Left lobe of liver (tissue), 2 donors: Measurements from ENCODE around the gene TMEM132E. TPM values are rescaled to one million over a fixed set of nuclear protein-coding genes. Genes with fewer than 3 reads are reported as not detected.

Experiments used
- ATAC-seq: fragments of 200-7000 bp; cut with Tn5 transposase; one replicate; pipeline ENCODE4 v1.9.1; 2020; ENCODE audit warnings: mild to moderate bottlenecking, moderate library complexity
- DNase-seq: peaks from one replicate; pipeline ENCODE4 v3.0.0-alpha.2; 2020; ENCODE audit warnings: low spot score
- total RNA-seq: library from RNA; stranded (reverse); gene quantifications from one replicate; pipeline ENCODE4 v1.2.1, GENCODE V29; 2021
- donor health status: DM: no; HTN: no; CAD: no; lungs with moderate emphysema.
- donor health status: DM: no; HTN: yes; CAD: no.

TMEM132E gene
- total RNA-seq, 1 donor from 2014 or later = 0.65 TPM

DNA sequence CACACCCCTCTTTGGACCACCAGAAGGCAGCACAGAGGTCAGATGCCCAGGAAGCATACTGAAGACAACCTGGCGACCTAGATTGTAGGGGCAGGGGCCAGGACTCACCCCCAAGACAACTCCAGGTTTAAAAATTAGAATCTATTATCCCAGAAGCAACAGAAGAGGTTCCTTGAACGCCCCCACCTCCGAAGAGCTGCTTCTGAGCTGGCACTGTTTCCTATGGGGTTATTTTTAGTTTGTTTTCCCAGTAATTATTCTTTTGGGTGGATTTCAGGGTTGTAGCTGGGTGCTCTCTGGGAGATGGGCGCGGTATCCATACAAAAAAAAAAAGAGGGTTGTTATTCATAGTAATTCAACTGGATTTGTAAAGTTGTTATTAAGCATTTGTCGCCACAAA, 10.4 kb upstream of the TMEM132E start:
- ATAC-seq (no peak), DNase-seq (no peak)

- ATAC-seq (no peak), DNase-seq (no peak)
These were observed 9.8 kb upstream of the TMEM132E start for GRCh38 chr17:34569591-34569990.

DNA sequence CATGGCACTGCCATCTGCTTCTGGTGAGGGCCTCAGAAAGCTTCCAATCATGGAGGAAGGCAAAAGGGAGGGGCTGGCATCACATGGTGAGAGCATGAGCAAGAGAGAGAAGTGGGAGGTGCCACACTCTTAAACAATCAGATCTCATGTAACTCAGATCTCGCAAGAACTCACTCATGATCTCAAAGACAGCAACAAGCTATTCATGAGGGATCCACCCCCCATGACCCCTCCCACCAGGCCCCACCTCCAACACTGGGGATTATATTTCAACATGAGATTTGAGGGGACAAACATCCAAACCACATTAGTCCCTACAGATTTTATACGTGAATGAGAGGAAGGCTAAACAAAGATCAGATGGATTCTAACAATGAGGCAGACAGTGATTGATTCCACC, 8.9 kb upstream of the TMEM132E start:
- ATAC-seq (no peak), DNase-seq (no peak)

DNA sequence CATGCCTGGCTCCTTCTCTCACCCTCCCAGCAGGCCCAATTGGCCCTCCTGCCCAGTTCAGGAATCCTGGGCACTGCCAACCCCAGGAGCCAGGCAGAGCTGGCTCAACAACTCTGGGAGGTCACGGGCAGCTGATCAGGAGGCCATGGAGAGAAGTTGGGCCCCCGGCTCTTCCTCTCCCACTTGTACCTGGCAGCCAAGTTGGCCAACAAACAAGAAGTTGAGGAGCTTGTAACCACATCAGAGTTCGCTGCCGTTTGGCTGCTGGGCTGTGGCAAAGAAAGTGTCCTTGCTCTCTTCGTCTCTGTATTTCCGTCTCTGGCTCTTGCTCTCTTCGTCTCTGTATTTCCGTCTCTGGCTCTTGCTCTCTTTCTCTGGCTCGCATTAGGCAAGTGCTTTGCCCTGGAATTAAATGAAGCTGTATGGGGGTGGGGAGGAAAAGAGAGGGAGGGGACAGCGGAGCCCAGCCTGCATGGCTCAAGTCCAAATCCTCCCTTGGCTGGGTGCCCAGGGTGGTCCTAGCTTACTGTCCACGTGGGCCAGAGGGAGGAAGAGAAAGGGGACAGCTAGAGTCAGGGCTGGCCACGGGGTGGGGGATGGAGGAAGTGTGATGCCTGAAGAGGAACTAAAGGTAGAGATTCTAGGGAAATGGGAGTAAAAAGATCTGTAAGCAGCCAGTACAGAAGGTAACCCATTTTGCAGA, 7.8 kb upstream of the TMEM132E start:
- peak; percentile 57 for DNase-seq
- peak; percentile 34 for ATAC-seq

DNA sequence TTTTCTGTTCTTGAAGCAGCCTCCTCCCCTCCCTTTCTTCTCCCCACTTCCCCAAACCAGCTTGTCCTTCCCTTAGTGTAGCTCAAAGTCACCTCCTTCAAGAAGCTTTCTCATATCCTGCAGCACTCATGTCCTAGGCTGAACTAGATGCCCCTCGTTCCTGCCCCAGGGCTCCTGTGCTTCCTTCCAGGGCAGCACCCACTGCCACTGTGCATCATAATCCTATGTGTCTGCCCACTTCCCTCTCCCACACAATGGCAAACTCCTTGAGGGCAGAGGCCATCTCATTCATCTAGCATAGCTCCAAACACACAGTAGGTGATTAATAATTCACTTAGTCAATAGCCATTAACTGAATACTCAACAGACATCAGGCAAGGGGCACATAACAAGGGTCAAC, 6.9 kb upstream of the TMEM132E start:
- DNase-seq (no peak), ATAC-seq (no peak)

GRCh38 chr17:34575182-34575581, 4.2 kb upstream of the TMEM132E start:
- ATAC-seq = no peak

GRCh38 chr17:34578016-34578415, 1.4 kb upstream of the TMEM132E start:
- no peak for ATAC-seq
- no peak for DNase-seq

More at GRCh38 chr17:34575182-34575581, 4.2 kb upstream of the TMEM132E start:
- no peak for DNase-seq

DNA sequence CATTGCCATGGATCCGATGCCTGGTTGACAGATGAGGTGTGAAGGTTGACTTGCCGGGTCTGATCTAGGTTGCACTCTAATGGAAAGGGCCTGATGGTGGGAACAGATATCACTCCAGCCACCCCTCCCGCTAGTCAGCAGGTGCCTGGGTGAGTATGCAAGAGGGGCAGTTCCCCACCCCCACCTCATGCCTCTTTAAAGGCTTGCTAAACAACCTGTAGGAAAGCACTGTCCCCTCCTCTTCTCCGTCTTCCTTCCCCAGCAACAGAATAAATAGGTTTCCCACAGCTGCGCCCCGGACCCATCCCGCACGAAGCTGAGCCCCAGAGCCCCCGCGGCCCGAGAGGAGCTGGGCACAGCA, 746 bp upstream of the TMEM132E start:
- DNase-seq (no peak), ATAC-seq (no peak)

DNA sequence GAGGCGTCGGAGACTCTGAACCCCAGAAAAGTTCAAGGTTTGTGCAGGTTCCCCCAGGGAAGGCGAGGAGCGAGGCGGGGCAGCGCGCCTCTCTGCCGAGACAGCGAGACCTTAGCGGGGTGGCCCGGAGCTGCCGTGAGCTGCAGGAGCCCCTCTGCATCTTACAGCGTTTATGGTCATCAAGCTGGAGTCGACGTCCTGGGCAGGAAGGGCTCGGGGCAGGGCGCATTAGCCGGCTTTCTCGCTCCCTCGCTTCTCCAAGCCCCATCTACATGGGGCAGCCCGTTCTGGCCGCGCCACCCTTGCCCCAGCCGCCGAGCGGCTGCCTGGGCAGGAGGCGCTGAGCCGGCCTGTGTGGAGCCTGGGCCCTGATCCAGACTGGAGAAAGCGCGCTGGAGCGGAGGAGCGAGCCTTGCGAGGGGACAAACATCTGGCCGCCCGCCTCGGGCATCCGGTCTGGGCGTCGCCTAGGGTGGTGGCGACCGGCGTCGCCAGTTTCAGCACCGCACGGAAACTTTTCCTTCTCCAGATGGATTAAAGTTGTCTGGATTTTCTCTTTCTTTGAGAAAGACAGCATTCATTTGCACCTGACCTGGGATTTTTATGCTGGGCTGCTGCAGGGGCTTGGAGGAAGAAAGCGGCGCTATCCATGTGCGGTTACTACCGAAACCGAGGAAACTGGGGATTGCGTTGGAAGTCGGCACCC, 750 bp downstream of the TMEM132E start:
- ATAC-seq (peak; percentile 49), DNase-seq (peak; percentile 50)

DNA sequence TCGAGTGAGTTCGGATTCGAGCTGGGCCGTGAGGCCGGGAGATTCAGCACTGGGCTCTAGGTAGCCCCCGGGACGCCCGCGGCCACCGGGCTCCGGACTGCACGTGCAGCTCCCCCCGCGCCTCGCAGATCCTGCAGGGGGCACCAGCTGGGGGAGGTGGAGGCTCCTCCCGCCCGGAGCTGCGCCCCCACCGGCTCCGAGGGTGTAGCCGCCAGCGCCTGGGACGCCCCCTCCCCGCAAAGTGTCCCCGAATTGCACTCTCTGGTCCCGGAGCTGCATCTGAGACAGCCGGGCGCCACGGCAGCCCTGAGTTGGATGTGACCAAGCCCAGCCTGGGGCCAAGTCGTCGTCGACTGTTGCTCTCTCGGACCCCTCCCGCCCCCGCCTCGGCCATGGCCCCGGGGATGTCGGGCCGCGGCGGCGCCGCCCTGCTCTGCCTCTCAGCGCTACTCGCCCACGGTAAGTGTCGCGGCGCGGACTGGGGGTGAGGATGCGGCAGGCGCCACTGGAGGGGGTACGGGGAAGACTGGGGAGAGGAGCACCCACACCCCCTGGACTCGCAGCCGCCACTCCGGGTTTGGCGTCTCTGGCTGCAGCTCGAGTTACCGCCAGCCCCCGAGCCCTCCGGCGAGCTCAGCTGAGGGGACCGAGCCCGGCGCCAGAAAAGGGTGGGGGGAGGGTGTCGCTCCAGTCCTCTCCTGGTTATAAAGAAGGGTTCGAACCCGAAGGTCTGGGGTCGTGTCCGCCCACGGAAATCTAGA, 1.5 kb downstream of the TMEM132E start:
- DNase-seq = no peak
- ATAC-seq = peak; percentile 9

GRCh38 chr17:34581446-34582184, 2.2 kb downstream of the TMEM132E start:
- peak; percentile 20 for ATAC-seq
- no peak for DNase-seq

DNA sequence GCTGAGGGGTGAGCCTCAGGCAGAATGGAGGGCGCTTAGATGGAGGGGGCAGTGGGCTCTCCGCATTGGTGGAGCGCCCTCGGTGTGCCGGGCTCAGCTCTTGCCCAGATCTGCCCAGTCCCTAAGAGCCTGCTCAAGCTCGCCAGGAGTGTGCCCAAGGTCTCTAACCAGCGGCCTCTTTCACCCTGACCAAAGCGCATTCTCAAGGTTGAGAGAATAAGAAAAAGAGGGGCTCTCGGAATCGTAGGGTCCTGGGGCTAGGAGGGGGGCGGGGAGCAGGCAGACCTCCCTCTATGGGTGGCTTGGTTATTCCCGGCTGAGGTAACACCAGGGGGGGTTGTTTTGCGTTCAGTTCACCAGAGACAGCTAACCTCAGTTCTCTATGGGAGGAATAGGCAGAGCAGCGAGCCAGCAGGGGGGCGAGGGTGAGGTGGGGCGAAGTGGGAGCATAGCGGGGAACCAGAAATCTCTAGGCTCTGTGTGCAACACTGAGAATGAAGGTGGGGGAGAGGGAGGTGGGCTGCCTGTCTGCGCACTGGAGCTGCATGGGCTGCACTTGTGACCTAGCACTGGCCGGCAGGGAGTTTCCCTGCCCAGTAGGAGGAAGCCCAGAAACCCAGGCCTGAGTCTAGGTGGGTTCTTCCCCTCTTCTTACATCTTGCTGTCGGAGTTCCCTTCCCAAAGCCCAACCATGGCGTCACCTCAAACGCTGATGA, 3.0 kb downstream of the TMEM132E start:
- DNase-seq = no peak
- ATAC-seq = no peak

- ATAC-seq (no peak), DNase-seq (no peak)
These were observed 3.5 kb downstream of the TMEM132E start for GRCh38 chr17:34582901-34583245.

- no peak for DNase-seq
These were observed 5.5 kb downstream of the TMEM132E start for GRCh38 chr17:34584805-34585416.

DNA sequence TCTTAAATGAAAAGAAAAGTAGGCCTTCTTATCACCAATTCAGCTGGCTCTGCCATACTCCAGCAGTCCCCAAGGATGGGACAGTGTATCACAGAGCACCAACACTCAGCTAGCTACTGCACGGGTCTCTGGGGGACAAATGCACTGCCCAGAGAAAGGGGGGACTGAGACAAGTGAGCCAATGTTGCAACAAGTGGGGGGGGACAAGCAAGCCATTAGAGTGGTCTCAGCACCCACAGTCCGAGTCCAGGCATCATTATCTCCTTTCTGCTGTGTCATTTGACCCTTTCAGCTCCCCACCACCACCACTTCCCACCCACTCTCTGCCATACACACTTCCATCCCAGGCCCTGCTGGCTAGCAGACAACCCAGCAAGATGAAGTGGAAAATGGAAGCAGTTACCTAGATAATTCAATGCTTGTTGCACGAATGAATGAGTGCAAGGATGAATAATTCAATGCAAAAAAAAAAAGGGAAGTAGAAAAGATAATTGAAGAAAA, 7.0 kb downstream of the TMEM132E start:
- no peak for ATAC-seq
- no peak for DNase-seq

More at GRCh38 chr17:34584805-34585416, 5.5 kb downstream of the TMEM132E start:
- ATAC-seq = peak; percentile 41

DNA sequence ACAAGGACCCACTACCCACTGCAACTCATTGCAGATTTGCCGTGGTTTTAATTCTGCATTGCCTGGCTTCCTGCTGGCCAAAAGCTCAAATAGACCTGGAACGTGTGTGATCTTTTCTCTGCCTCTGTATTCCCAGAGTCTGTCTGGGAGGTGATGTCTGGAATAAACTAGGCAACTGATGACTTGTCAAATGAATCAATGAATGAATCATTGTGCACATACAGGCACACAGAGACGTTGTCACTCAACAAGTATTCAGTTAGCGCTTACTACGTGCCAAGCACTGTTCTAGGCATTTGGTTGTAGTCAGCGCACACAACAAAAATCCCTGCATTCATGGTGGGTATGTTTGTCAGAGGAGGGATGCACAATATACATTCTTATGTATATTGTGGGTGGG, 8.9 kb downstream of the TMEM132E start:
- DNase-seq (no peak), ATAC-seq (no peak)

DNA sequence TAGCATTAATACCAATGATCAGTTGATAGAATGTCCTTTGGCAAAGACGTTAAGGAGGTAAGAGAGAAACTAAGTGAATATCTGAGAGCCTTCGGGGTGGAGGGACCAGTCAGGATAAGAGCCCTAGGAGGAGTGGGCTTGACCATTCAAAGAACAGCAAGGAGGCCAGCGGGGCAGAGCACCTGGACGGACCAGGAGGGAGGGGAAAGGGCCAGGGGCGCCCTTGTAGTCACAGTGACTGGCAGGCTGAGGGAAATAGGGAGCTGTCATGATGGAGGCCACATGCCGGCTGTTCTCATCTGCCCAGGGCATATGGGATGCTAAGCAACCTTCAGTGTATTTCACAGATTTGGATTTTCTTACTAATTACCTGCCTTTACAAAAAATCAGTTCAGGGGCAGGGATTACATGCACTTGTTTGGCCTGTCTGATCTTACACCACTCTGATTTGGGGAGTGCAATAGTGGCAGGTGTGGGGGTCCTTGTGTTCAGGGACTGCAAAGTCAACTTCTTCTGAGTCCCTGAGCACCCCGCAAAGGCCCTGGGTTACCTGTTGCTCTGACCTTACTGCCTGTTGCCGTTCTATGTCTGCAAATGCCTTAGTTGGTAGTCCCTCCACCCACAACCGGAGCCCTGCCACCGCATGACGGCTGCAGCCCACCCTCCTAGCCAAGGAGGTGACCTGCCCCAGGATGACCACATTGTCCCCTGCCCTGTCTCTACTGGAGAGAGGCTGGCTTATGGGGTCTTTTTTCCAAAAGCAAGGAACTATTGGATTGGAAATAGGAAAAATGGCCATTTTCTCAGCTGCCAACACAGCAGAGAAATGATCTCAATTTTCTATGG, 10.0 kb downstream of the TMEM132E start:
- DNase-seq (no peak), ATAC-seq (no peak)

DNA sequence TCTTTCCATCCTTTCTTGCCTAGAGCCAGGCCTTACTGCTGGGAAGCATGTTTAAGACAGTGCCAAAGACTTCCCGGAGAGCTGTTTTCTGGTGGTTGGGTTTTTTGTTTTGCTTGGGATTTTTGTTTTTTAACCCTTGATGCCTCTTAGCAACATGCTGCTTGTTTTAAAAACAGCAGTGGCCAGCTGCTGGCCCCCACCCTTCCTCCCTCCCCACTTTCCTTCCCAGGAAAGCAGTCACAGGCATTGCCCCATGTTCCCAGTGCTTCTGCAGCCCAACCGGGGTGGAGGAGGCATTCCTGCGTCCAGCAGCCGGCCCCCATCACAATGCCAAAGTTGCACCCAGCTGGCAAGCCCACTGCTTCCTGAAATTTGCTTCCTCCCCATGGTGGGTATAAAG, 12.6 kb downstream of the TMEM132E start:
- ATAC-seq = no peak
- DNase-seq = no peak

DNA sequence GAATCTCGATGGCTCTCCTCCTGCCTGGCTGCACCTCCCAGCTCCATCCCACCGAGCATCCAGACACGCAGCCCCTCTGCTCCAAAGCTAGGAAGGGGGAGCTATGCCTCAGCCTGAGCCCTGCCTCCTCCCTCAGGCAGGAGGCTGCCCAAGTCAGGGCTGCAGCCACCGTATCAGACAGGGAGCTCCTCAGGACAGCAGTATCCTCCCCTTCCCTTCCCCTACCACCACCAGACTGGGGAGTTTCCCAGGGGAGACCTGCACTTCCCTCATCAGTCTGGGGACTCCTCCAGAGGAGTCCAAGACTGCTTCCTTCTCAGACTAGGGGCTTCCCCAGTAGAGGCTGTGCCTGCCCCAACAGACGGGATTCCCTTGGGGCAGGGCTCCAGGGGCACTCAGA, 17.5 kb downstream of the TMEM132E start:
- DNase-seq = no peak
- no peak for ATAC-seq
